ENCODE data around the gene FOCAD. TPM values are rescaled to one million over a fixed set of nuclear protein-coding genes. Genes with fewer than 3 reads are reported as not detected.

FOCAD gene
- total RNA-seq, 1 experiment from 2014 or later = 17.1 TPM

GRCh38 chr9:20984506-20984905 lies 300.4 kb downstream of the FOCAD start:
- POLR2A ChIA-PET (ENCODE audit: unreplicated experiment) = no interaction called here
- no peaks in the 10 kb centered on the region for H4K20me1 ChIP-seq (ENCODE audit: insufficient read depth)
- no peaks in the 10 kb centered on the region for H3K4me1 ChIP-seq (replicated peaks; ENCODE audit: insufficient read depth)
- no peaks in the 10 kb centered on the region for H3F3A ChIP-seq (ENCODE audit: insufficient read depth, low read depth)
- no peaks in the 10 kb centered on the region for H3K9me2 ChIP-seq (ENCODE audit: insufficient read depth)
- H3K9me3 ChIP-seq (ENCODE audit: insufficient read depth, low read depth) = no peaks in the 10 kb centered on the region
- DNase-seq = no peak
- no peaks in the 10 kb centered on the region for H3K36me3 ChIP-seq (ENCODE audit: low read depth)
- CTCF ChIA-PET = no interaction called here
- BruUV-seq (replicated peaks) = no TSS peak
- no peaks in the 10 kb centered on the region for H3K27me3 ChIP-seq (ENCODE audit: insufficient read depth, low read depth)
- H3K4me3 ChIP-seq = no peak overlapping the region
- TF ChIP-seq, protein P1, sequence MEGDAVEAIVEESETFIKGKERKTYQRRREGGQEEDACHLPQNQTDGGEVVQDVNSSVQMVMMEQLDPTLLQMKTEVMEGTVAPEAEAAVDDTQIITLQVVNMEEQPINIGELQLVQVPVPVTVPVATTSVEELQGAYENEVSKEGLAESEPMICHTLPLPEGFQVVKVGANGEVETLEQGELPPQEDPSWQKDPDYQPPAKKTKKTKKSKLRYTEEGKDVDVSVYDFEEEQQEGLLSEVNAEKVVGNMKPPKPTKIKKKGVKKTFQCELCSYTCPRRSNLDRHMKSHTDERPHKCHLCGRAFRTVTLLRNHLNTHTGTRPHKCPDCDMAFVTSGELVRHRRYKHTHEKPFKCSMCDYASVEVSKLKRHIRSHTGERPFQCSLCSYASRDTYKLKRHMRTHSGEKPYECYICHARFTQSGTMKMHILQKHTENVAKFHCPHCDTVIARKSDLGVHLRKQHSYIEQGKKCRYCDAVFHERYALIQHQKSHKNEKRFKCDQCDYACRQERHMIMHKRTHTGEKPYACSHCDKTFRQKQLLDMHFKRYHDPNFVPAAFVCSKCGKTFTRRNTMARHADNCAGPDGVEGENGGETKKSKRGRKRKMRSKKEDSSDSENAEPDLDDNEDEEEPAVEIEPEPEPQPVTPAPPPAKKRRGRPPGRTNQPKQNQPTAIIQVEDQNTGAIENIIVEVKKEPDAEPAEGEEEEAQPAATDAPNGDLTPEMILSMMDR (conservative IDR thresholded peaks at IDR 0.05) = no peak
- no peak for TF ChIP-seq EZH2 (IDR thresholded peaks at IDR 0.05; ENCODE audit: low read depth)
- no peak overlapping the region for H2AFZ ChIP-seq
- no peak overlapping the region for H3K4me2 ChIP-seq
- no peak overlapping the region for H3K27ac ChIP-seq
- intact Hi-C loops (cut with micrococcal nuclease; ENCODE audit: unreplicated experiment) = no loop called here
- H3K79me2 ChIP-seq (ENCODE audit: low read depth) = no peaks in the 10 kb centered on the region

- no peak overlapping the region for H3K27ac ChIP-seq
- H3K79me2 ChIP-seq (ENCODE audit: low read depth) = no peaks in the 10 kb centered on the region
- no peak for TF ChIP-seq EZH2 (IDR thresholded peaks at IDR 0.05; ENCODE audit: low read depth)
- TF ChIP-seq, protein P1 (conservative IDR thresholded peaks at IDR 0.05) = no peak
- H3F3A ChIP-seq (ENCODE audit: insufficient read depth, low read depth) = no peaks in the 10 kb centered on the region
- BruUV-seq (replicated peaks) = no TSS peak
- CTCF ChIA-PET = no interaction called here
- H3K4me1 ChIP-seq (replicated peaks; ENCODE audit: insufficient read depth) = no peaks in the 10 kb centered on the region
- no peaks in the 10 kb centered on the region for H3K9me3 ChIP-seq (ENCODE audit: insufficient read depth, low read depth)
- no peaks in the 10 kb centered on the region for H3K36me3 ChIP-seq (ENCODE audit: low read depth)
- intact Hi-C loops (cut with micrococcal nuclease; ENCODE audit: unreplicated experiment) = no loop called here
- POLR2A ChIA-PET (ENCODE audit: unreplicated experiment) = no interaction called here
- H3K27me3 ChIP-seq (ENCODE audit: insufficient read depth, low read depth) = no peaks in the 10 kb centered on the region
- H3K4me2 ChIP-seq = no peak overlapping the region
- no peak overlapping the region for H2AFZ ChIP-seq
- no peaks in the 10 kb centered on the region for H4K20me1 ChIP-seq (ENCODE audit: insufficient read depth)
- no peak for DNase-seq
- H3K9me2 ChIP-seq (ENCODE audit: insufficient read depth) = no peaks in the 10 kb centered on the region
- no peak overlapping the region for H3K4me3 ChIP-seq
These were observed 302.0 kb downstream of the FOCAD start for GRCh38 chr9:20985851-20986600.

GRCh38 chr9:20987521-20987920 lies 303.5 kb downstream of the FOCAD start:
- H3K27me3 ChIP-seq (ENCODE audit: insufficient read depth, low read depth) = no peaks in the 10 kb centered on the region
- intact Hi-C loops (cut with micrococcal nuclease; ENCODE audit: unreplicated experiment) = no loop called here
- no peaks in the 10 kb centered on the region for H3F3A ChIP-seq (ENCODE audit: insufficient read depth, low read depth)
- H3K9me3 ChIP-seq (ENCODE audit: insufficient read depth, low read depth) = no peaks in the 10 kb centered on the region
- BruUV-seq (replicated peaks) = no TSS peak
- H3K27ac ChIP-seq = no peak overlapping the region
- H3K4me1 ChIP-seq (replicated peaks; ENCODE audit: insufficient read depth) = no peaks in the 10 kb centered on the region
- POLR2A ChIA-PET (ENCODE audit: unreplicated experiment) = no interaction called here
- DNase-seq = no peak
- no peaks in the 10 kb centered on the region for H4K20me1 ChIP-seq (ENCODE audit: insufficient read depth)
- no peaks in the 10 kb centered on the region for H3K9me2 ChIP-seq (ENCODE audit: insufficient read depth)
- TF ChIP-seq EZH2 (IDR thresholded peaks at IDR 0.05; ENCODE audit: low read depth) = no peak
- TF ChIP-seq, protein P1 (conservative IDR thresholded peaks at IDR 0.05) = no peak
- no peak overlapping the region for H3K4me2 ChIP-seq
- H3K36me3 ChIP-seq (ENCODE audit: low read depth) = no peaks in the 10 kb centered on the region
- no peaks in the 10 kb centered on the region for H3K79me2 ChIP-seq (ENCODE audit: low read depth)
- no peak overlapping the region for H3K4me3 ChIP-seq
- CTCF ChIA-PET = no interaction called here
- H2AFZ ChIP-seq = no peak overlapping the region
